ENCODE measurements around the gene PAX6. TPM values are rescaled to one million over a fixed set of nuclear protein-coding genes. Genes with fewer than 3 reads are reported as not detected.

The PAX6 gene
- total and polyA plus RNA-seq, 2 of the 13 experiments (the other 11 are each of a cell fraction or from before 2014, with no cell fraction given), result 0.15 to 1.1 TPM

GRCh38 chr11:31806928-31807798 is 4.0 kb downstream of the PAX6 start (continued):
- TF ChIP-seq ZMYM4 (CRISPR knock-in tag; IDR thresholded peaks at IDR 0.05), result no peak
- no peak for TF ChIP-seq PAX8 (CRISPR knock-in tag; IDR thresholded peaks at IDR 0.05; ENCODE audit: borderline replicate concordance)

- no peak overlapping the region for H3K9ac ChIP-seq (ENCODE audit: insufficient read depth, low read depth, low read length)
- ATAC-seq (no peak), DNase-seq (ENCODE audit: low spot score) (no peak), FAIRE-seq (no peak)
- ChIA-PET CTCF (ENCODE audit: low intra/inter-chr PET ratio, low total read pairs) (no interaction called here), POLR2A (no interaction called here)
- no TSS peak for BruUV-seq (replicated peaks)
- H4K20me1 ChIP-seq (ENCODE audit: insufficient read depth, low read length), result peaks cover 5% of the 10 kb centered on the region; the same call in 1 of the 2 replicates
- TF ChIP-seq KAT2B (IDR thresholded peaks at IDR 0.05; ENCODE audit: borderline replicate concordance, low read depth, low read length), result no peak
- TF ChIP-seq MEIS1 (CRISPR knock-in tag; IDR thresholded peaks at IDR 0.05; ENCODE audit: borderline replicate concordance), result no peak
- TF ChIP-seq ZNF225 (CRISPR knock-in tag; IDR thresholded peaks at IDR 0.05), result no peak
- TF ChIP-seq ZNF333 (CRISPR knock-in tag; IDR thresholded peaks at IDR 0.05; ENCODE audit: borderline replicate concordance), result no peak
- TF ChIP-seq ZKSCAN8 (CRISPR knock-in tag; IDR thresholded peaks at IDR 0.05; ENCODE audit: borderline replicate concordance), result no peak
- no peak for TF ChIP-seq NBN (conservative IDR thresholded peaks at IDR 0.05)
- TF ChIP-seq ZSCAN9 (CRISPR knock-in tag; IDR thresholded peaks at IDR 0.05; ENCODE audit: borderline replicate concordance), result no peak
- peaks cover 21% of the 10 kb centered on the region for H3K4me1 ChIP-seq (ENCODE audit: insufficient read depth, low read length)
- H3K27me3 ChIP-seq (ENCODE audit: control insufficient read depth in 1 of 2, insufficient read depth in 2 of 2, low read length in 2 of 2), result peaks cover 11 to 43% of the 10 kb centered on the region in 2 experiments; a peak in 4 of 5 replicates
- H3K4me3 ChIP-seq (replicated peaks in 1 of 3; ENCODE audit: insufficient read depth in 1 of 3, low read depth in 2 of 3, low read length in 3 of 3), result no peak overlapping the region
- WGBS (ENCODE audit: low lambda C conversion rate), result 73% methylated on average over 12 of the region's 36 CpGs
- H3K79me2 ChIP-seq (ENCODE audit: insufficient read depth, low read length), result no peaks in the 10 kb centered on the region
- H3K27ac ChIP-seq (ENCODE audit: extremely low read length, insufficient read depth, low read length), result no peak overlapping the region
- H2AFZ ChIP-seq (ENCODE audit: low read length), result no peak overlapping the region
- intact Hi-C loops (cut with micrococcal nuclease; ENCODE audit: unreplicated experiment), result loop anchor here (2.0 kb wide), 1 partner anchor 160 kb away; no protein-coding TSS in a partner anchor
- in situ Hi-C loops (cut with HindIII; ENCODE audit: extremely low pct_ligation_motif_present, low pct_unique_long_range_greater_than_20kb), result no loop called here
- no peaks in the 10 kb centered on the region for H3K9me3 ChIP-seq (ENCODE audit: low read length)
- no peaks in the 10 kb centered on the region for H3K36me3 ChIP-seq (replicated peaks in 1 of 2; ENCODE audit: control insufficient read depth in 1 of 2, insufficient read depth in 2 of 2, low read length in 2 of 2)
- no peak overlapping the region for H3K4me2 ChIP-seq (ENCODE audit: low read depth, low read length)
Measured at GRCh38 chr11:31806186-31806927, 4.8 kb downstream of the PAX6 start.
